Body of pancreas (tissue), 4 donors: Measurements from ENCODE around the gene TMEM79. TPM values are rescaled to one million over a fixed set of nuclear protein-coding genes. Genes with fewer than 3 reads are reported as not detected.
"Not testable (repeated sequence)": the region's sequence is repeated elsewhere in the genome, so short reads cannot be mapped to it uniquely, and the experiment has no call there.

Source experiments
- ATAC-seq: fragments of 150-250 bp; one replicate; pipeline ENCODE4 v1.9.1; 2016
- DNase-seq, 4 donors: peaks; one replicate each; pipeline ENCODE4 v3.0.0-alpha.2; 2019
- H3K27ac ChIP-seq, 4 donors: fragments of 200-600 bp; sonication (generic); 1 replicate in 3 of 4; 2 replicates in 1 of 4; pipeline versions ENCODE4 v1.5.1 to v1.6.1; 2016 to 2019; ENCODE audit warnings: mild to moderate bottlenecking in 1 of 4, mixed read lengths in 1 of 4, moderate library complexity in 1 of 4
- H3K27me3 ChIP-seq, 2 donors: fragments of 200-600 bp; sonication (generic); one replicate each; pipeline ENCODE4 v1.6.0; 2016; ENCODE audit warnings: mild to moderate bottlenecking in 1 of 2
- H3K36me3 ChIP-seq, 2 donors: fragments of 200-600 bp; sonication (generic); replicated peaks in 1 of 2; 2 replicates each; pipeline ENCODE4 v1.5.1; 2016; ENCODE audit warnings: low read depth in 2 of 2; ENCODE audit not compliant: insufficient read depth in 1 of 2
- H3K4me1 ChIP-seq: fragments of 200-600 bp; sonication (generic); one replicate; pipeline ENCODE4 v1.6.0; 2016
- H3K4me3 ChIP-seq, 2 donors: fragments of 200-600 bp; sonication (generic); 1 replicate in 1 of 2; 2 replicates in 1 of 2; pipeline ENCODE4 v1.5.1; 2016 to 2019
- H3K9me3 ChIP-seq, 3 donors: fragments of 200-600 bp; sonication (generic); 1 replicate in 2 of 3; 2 replicates in 1 of 3; pipeline ENCODE4 v1.5.1; 2016
- POLR2A ChIP-seq, 3 donors: fragments of 450-650 bp; IDR thresholded peaks; one replicate each; pipeline ENCODE4 v1.6.1; 2016; ENCODE audit warnings: antibody characterized with exemption in 3 of 3, mild to moderate bottlenecking in 2 of 3
- WGBS, 2 donors: methylation state at CpG; one replicate each; pipeline ENCODE4 v1.1.5; 2017; 5-methylcytosine and 5-hydroxymethylcytosine counted together
- intact Hi-C: fragments of 100-400 bp; cut with DNase I; formaldehyde crosslinking; loops from one replicate; pipeline ENCODE4 v1.15.1; 2023
- total RNA-seq, 2 donors: library from RNA; depleted of rRNA; stranded (reverse); fragments of >200 nt; gene quantifications; one replicate each; pipeline ENCODE4 v1.1.0, GENCODE V29; 2016
- TF ChIP-seq, protein P1 (sequence below), 7 experiments: fragments of 450-650 bp in 4 of 7; fragments of 200-600 bp in 3 of 7; sonication (generic) in 3 of 7; IDR thresholded peaks; one replicate each; pipeline ENCODE4 v1.5.1; 2016 to 2019; ENCODE audit warnings: antibody characterized with exemption in 7 of 7

Gene TMEM79
- total RNA-seq, 2 donors from 2014 or later = 2.3 TPM; not detected in 1

DNA sequence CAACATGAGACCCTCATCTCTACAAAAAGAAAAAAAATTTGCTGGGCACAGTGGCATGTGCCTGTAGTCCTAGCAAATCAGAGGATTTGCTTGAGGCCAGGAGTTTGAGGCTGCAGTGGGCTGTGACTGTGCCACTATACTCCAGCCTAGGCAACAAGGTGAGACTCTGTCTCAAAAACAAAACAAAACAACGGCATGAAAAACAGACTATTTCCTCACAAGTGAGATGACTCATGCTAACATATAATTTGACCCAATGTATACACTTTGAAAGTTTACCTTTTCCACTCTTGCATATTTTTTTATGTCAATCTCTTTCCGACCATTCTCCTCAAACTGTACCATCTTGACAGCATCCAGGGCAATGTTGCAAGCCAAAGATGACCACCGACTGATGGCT lies 36.4 kb downstream of the TMEM79 start:
- H3K36me3 ChIP-seq = peaks cover 26 to 61% of the 10 kb centered on the region in 2 donors
- intact Hi-C loops = no loop called here
- H3K27me3 ChIP-seq = no peaks in the 10 kb centered on the region
- no peak overlapping the region for H3K4me3 ChIP-seq
- no peak for TF ChIP-seq POLR2A (IDR thresholded peaks at IDR 0.05)
- TF ChIP-seq, protein P1, sequence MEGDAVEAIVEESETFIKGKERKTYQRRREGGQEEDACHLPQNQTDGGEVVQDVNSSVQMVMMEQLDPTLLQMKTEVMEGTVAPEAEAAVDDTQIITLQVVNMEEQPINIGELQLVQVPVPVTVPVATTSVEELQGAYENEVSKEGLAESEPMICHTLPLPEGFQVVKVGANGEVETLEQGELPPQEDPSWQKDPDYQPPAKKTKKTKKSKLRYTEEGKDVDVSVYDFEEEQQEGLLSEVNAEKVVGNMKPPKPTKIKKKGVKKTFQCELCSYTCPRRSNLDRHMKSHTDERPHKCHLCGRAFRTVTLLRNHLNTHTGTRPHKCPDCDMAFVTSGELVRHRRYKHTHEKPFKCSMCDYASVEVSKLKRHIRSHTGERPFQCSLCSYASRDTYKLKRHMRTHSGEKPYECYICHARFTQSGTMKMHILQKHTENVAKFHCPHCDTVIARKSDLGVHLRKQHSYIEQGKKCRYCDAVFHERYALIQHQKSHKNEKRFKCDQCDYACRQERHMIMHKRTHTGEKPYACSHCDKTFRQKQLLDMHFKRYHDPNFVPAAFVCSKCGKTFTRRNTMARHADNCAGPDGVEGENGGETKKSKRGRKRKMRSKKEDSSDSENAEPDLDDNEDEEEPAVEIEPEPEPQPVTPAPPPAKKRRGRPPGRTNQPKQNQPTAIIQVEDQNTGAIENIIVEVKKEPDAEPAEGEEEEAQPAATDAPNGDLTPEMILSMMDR (IDR thresholded peaks at IDR 0.05) = no peak
- H3K4me1 ChIP-seq = no peaks in the 10 kb centered on the region
- H3K27ac ChIP-seq = no peak overlapping the region
- no peak for DNase-seq
- ATAC-seq = no peak
- no peaks in the 10 kb centered on the region for H3K9me3 ChIP-seq
- 74 to 80% methylated on average over 3 of the region's 3 CpGs for WGBS, 2 donors

DNA sequence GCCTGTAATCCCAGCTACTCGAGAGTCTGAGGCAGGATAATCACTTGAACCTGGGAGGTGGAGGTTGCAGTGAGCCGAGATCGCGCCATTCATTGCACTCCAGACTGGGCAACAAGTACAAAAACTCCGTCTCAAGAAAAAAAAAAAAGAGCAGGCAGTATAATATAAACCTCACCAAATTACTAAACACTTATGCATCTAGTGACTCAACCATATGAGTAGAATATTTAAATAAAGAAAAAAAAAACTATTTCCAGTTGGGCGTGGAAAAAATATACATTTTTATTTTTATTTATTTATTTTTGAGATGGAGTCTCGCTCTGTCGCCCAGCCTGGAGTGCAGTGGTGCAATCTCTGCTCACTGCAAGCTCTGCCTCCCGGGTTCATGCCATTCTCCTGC lies 39.1 kb downstream of the TMEM79 start:
- peaks cover 10 to 37% of the 10 kb centered on the region in 2 donors for H3K36me3 ChIP-seq
- H3K27ac ChIP-seq, H3K4me3 ChIP-seq, DNase-seq, H3K9me3 ChIP-seq, H3K27me3 ChIP-seq, H3K4me1 ChIP-seq, ATAC-seq, intact Hi-C loops: not testable (repeated sequence)
- WGBS, 2 donors = 93% methylated on average over 9 of the region's 9 CpGs

DNA sequence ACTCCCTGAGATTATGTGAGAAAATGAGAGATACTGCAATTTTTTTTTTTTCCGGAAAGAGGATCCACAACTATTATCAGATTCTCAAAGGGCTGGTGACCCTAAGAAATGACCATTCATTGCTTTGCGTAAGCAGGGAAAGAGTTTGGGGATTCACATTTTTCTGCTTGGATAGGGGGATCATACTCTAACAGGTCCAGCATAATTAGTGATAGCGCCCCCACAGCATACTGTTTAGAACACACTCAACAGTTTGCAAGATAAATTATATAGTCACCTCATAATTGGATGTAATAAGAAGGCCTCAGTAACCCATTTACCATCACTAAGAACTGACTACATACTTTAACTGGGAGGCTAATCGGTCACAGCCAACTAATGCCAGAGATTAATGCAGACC lies 52.1 kb downstream of the TMEM79 start:
- 53 to 67% methylated on average over 4 of the region's 4 CpGs for WGBS, 2 donors
- Histone ChIP-seq H3K27ac (no peak overlapping the region), H3K9me3 (no peaks in the 10 kb centered on the region), H3K36me3 (peaks cover 0 to 22% of the 10 kb centered on the region in 2 donors), H3K4me3 (no peak overlapping the region), H3K4me1 (peaks cover 21% of the 10 kb centered on the region), H3K27me3 (no peaks in the 10 kb centered on the region)
- DNase-seq (no peak), ATAC-seq (no peak)
- intact Hi-C loops = no loop called here
- TF ChIP-seq, protein P1 (IDR thresholded peaks at IDR 0.05) = no peak
- TF ChIP-seq POLR2A (IDR thresholded peaks at IDR 0.05) = no peak

DNA sequence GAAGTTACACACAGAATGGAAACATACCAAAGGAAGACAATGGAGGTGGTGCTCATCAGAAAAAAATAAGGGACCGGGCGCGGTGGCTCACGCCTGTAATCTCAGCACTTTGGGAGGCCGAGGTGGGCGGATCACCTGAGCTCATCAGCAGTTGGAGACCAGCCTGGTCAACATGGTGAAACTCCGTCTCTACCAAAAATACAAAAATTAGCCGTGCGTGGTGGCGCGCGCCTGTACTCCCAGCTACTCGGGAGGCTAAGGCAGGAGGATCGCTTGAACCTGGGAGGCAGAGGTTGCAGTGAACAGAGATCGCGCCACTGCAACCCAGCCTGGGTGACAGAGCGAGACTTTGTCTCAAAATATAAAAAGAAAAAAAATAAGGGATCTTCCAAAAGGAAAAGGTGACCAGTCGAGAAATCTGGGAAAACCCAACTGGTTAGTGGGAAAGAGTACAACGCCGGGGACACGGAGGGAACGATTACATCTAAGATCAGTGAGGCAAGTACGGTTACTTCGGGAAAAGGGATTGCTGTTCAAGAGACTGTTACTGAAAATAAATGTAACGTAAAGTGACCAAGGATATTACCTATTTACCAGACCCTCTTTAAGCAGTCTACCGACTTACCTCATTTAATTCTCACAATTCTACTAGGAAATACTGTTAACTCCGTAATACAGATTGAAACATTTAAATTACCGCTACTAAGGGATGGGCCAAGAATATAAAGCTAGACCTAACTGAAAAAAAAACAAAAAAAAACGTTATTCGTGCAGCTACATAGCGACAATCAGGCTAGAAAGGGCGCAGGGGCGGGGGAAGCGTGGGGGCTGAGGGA lies 53.1 kb downstream of the TMEM79 start:
- no peak for DNase-seq
- no peaks in the 10 kb centered on the region for H3K9me3 ChIP-seq

DNA sequence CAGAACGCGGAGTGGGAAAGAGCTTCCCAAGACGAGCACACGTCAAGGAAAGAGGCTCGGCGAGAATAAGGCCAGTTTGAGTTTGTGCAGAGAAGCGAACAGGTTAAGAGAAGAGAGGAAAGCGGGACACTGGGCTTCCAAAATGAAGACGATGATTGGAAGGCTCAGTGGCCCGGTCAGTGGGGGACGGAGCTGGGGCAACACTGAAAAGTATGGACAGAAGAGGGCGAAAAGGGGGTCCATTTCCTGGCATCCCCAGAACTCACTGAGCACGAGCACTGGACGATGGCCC lies 53.7 kb downstream of the TMEM79 start:
- WGBS, 2 donors = 0% methylated on average over 14 of the region's 14 CpGs
- intact Hi-C loops = no loop called here
- no peaks in the 10 kb centered on the region for H3K27me3 ChIP-seq
- TF ChIP-seq, protein P1 (IDR thresholded peaks at IDR 0.05) = peak in 1 of 7 experiments; percentile 8
- no peak for TF ChIP-seq POLR2A (IDR thresholded peaks at IDR 0.05)
- H3K27ac ChIP-seq = peak overlapping the region in 3 of 4 donors; percentile 39 to 90 (median 83)
- ATAC-seq = peak; percentile 15
- H3K4me3 ChIP-seq = peak overlapping the region; percentile 75 to 93
- peaks cover 21% of the 10 kb centered on the region for H3K4me1 ChIP-seq
- no peak for DNase-seq
- peaks cover 0 to 11% of the 10 kb centered on the region in 2 donors for H3K36me3 ChIP-seq
- H3K9me3 ChIP-seq = no peaks in the 10 kb centered on the region

More for the DNA sequence above, 53.1 kb downstream of the TMEM79 start:
- intact Hi-C loops = no loop called here
- ATAC-seq = no peak
- peaks cover 21% of the 10 kb centered on the region for H3K4me1 ChIP-seq
- 33 to 40% methylated on average over 34 of the region's 34 CpGs for WGBS, 2 donors
- peak overlapping the region; percentile 75 to 93 for H3K4me3 ChIP-seq
- H3K36me3 ChIP-seq = peaks cover 0 to 17% of the 10 kb centered on the region in 2 donors
- TF ChIP-seq, protein P1 (IDR thresholded peaks at IDR 0.05) = no peak
- no peak for TF ChIP-seq POLR2A (IDR thresholded peaks at IDR 0.05)
- peak overlapping the region in 3 of 4 donors; percentile 39 to 90 (median 83) for H3K27ac ChIP-seq
- H3K27me3 ChIP-seq = no peaks in the 10 kb centered on the region
